Keratinocyte (primary cell): ENCODE measurements around the gene ADAMTSL1. TPM values are rescaled to one million over a fixed set of nuclear protein-coding genes. Genes with fewer than 3 reads are reported as not detected.

Source experiments
- DNase-seq: peaks from one replicate; pipeline ENCODE4 v3.0.0-alpha.2; 2011; ENCODE audit warnings: low read depth, missing footprints, low spot score
- FAIRE-seq: peaks from 2 replicates; lab custom pipeline; 2011; peaks lifted over from hg19 to GRCh38; lab: Jason Lieb, UNC
- H2AFZ ChIP-seq: 2 replicates; pipeline ENCODE4 v1.6.0; 2012; ENCODE audit warnings: low read length, control low read depth, inconsistent platforms; ENCODE audit not compliant: control insufficient read depth
- H3K27ac ChIP-seq: 2 replicates; pipeline ENCODE4 v1.5.1; 2011; ENCODE audit warnings: low read length; ENCODE audit not compliant: control insufficient read depth, insufficient read depth
- H3K27me3 ChIP-seq: 3 replicates; pipeline ENCODE4 v1.6.0; 2011; ENCODE audit warnings: low read length; ENCODE audit not compliant: control insufficient read depth, insufficient read depth; ENCODE audit errors: extremely low read depth
- H3K36me3 ChIP-seq, 2 experiments: 2 replicates in 1 of 2; 3 replicates in 1 of 2; pipeline ENCODE4 v1.5.1; 2011; ENCODE audit warnings: low read length in 2 of 2, mild to moderate bottlenecking in 1 of 2; ENCODE audit not compliant: control insufficient read depth in 2 of 2, insufficient read depth in 2 of 2; ENCODE audit errors: extremely low read depth in 1 of 2
- H3K4me1 ChIP-seq: 3 replicates; pipeline ENCODE4 v1.5.1; 2011; ENCODE audit warnings: low read length; ENCODE audit not compliant: control insufficient read depth, insufficient read depth; ENCODE audit errors: extremely low read depth
- H3K4me2 ChIP-seq: 3 replicates; pipeline ENCODE4 v1.6.0; 2011; ENCODE audit warnings: low read depth, low read length; ENCODE audit not compliant: control insufficient read depth, insufficient read depth; ENCODE audit errors: extremely low read depth
- H3K4me3 ChIP-seq, 3 experiments: fragments of 200-600 bp in 1 of 3; sonication (generic) in 1 of 3; 2 replicates in 2 of 3; 3 replicates in 1 of 3; pipeline ENCODE4 v1.5.1; 2011 to 2016; ENCODE audit warnings: low read length in 3 of 3, mild to moderate bottlenecking in 3 of 3, control low read depth in 2 of 3, inconsistent platforms in 1 of 3, low read depth in 1 of 3, mixed read lengths in 1 of 3, mixed run types in 1 of 3, moderate library complexity in 1 of 3; ENCODE audit not compliant: control insufficient read depth in 2 of 3, insufficient read depth in 2 of 3; ENCODE audit errors: extremely low read depth in 1 of 3
- H3K79me2 ChIP-seq: 2 replicates; pipeline ENCODE4 v1.6.0; 2012; ENCODE audit warnings: low read length; ENCODE audit not compliant: control insufficient read depth, insufficient read depth
- H3K9ac ChIP-seq: 3 replicates; pipeline ENCODE4 v1.6.0; 2011; ENCODE audit warnings: low read length; ENCODE audit not compliant: control insufficient read depth, insufficient read depth; ENCODE audit errors: extremely low read depth
- H3K9me1 ChIP-seq: 3 replicates; pipeline ENCODE4 v1.6.0; 2011; ENCODE audit warnings: low read length; ENCODE audit not compliant: control insufficient read depth, insufficient read depth; ENCODE audit errors: extremely low read depth
- H3K9me3 ChIP-seq: 2 replicates; pipeline ENCODE4 v1.5.1; 2012; ENCODE audit warnings: low read depth, low read length; ENCODE audit not compliant: control insufficient read depth
- H4K20me1 ChIP-seq: 3 replicates; pipeline ENCODE4 v1.6.0; 2011; ENCODE audit warnings: low read length; ENCODE audit not compliant: control insufficient read depth, insufficient read depth; ENCODE audit errors: extremely low read depth
- EZH2 ChIP-seq: IDR thresholded peaks from one replicate; pipeline ENCODE4 v1.6.1; 2012; ENCODE audit warnings: inconsistent platforms, mild to moderate bottlenecking, low read length, moderate library complexity
- dilution Hi-C: fragments of 300-500 bp; cut with MboI; formaldehyde crosslinking; loops from one replicate; pipeline ENCODE4 v1.7.0; 2020; ENCODE audit warnings: low sequenced_read_pairs; ENCODE audit not compliant: extremely low pct_ligation_motif_present
- polyA plus RNA-seq, 5 experiments: library from polyadenylated mRNA; depleted of rRNA in 3 of 5; stranded (reverse) in 3 of 5; stranded (forward) in 1 of 5; unstranded in 1 of 5; fragments of >200 nt; gene quantifications; 1 replicate in 1 of 5; 2 replicates in 3 of 5; 3 replicates in 1 of 5; pipeline versions ENCODE4 v1.2.1 to v1.2.3, GENCODE V29; 2011 to 2012; ENCODE audit warnings: missing spikeins in 2 of 5, low read depth in 1 of 5, low replicate concordance in 1 of 5
- TF ChIP-seq, protein P1 (sequence below), 3 experiments: IDR thresholded peaks in 1 of 3; conservative IDR thresholded peaks in 1 of 3; optimal IDR thresholded peaks in 1 of 3; 2 replicates in 2 of 3; 3 replicates in 1 of 3; pipeline versions ENCODE3 to v1.5.1; 2011; ENCODE audit warnings: low read length in 3 of 3, mild to moderate bottlenecking in 3 of 3, moderate library complexity in 2 of 3, control low read depth in 1 of 3, inconsistent platforms in 1 of 3; ENCODE audit not compliant: insufficient read depth in 2 of 3; ENCODE audit errors: extremely low read depth in 1 of 3

ADAMTSL1 gene
- polyA plus RNA-seq, 1 donor (not counting 4 experiments of a cell fraction or from before 2014, with no cell fraction given): 1.1 TPM

DNA sequence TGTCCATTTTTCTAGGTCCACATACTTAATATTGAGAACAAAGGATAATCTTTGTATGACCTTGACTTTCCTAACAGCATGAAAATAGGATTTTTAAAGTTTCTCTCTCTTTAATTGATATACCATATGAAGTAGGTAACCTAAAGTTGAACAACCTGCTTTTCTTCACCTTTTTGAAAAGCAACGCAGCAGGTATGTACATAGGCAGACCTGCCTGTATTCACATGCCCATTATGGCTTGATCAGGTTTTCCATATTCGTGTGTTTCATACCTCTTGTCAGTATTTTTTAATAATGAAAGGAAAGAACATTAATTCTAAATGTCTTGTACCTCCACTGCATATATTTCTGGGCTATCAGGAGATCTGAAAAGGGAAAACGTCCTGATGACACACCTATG lies 1.5 kb upstream of the ADAMTSL1 start:
- dilution Hi-C loops: no loop called here
- Histone ChIP-seq H3K4me2 (peak overlapping the region; percentile 41), H3K9ac (no peak overlapping the region), H3K79me2 (no peaks in the 10 kb centered on the region), H3K27ac (no peak overlapping the region), H3K4me1 (peaks cover 21% of the 10 kb centered on the region), H3K4me3 (peak overlapping the region in 1 of 3 experiments; percentile 24), H2AFZ (peak overlapping the region; percentile 70), H3K9me3 (no peaks in the 10 kb centered on the region), H4K20me1 (no peaks in the 10 kb centered on the region), H3K36me3 (no peaks in the 10 kb centered on the region), H3K27me3 (no peaks in the 10 kb centered on the region), H3K9me1 (no peaks in the 10 kb centered on the region)
- TF ChIP-seq, protein P1, sequence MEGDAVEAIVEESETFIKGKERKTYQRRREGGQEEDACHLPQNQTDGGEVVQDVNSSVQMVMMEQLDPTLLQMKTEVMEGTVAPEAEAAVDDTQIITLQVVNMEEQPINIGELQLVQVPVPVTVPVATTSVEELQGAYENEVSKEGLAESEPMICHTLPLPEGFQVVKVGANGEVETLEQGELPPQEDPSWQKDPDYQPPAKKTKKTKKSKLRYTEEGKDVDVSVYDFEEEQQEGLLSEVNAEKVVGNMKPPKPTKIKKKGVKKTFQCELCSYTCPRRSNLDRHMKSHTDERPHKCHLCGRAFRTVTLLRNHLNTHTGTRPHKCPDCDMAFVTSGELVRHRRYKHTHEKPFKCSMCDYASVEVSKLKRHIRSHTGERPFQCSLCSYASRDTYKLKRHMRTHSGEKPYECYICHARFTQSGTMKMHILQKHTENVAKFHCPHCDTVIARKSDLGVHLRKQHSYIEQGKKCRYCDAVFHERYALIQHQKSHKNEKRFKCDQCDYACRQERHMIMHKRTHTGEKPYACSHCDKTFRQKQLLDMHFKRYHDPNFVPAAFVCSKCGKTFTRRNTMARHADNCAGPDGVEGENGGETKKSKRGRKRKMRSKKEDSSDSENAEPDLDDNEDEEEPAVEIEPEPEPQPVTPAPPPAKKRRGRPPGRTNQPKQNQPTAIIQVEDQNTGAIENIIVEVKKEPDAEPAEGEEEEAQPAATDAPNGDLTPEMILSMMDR (optimal IDR thresholded peaks at IDR 0.05 in 1 of 3, IDR thresholded peaks at IDR 0.05 in 1 of 3, conservative IDR thresholded peaks at IDR 0.05 in 1 of 3; ENCODE audit: extremely low read depth in 1 of 3, insufficient read depth in 2 of 3, low read length in 3 of 3): no peak
- TF ChIP-seq EZH2: no peak
- DNase-seq (no peak), FAIRE-seq (no peak)

- H3K4me2 ChIP-seq: peak overlapping the region; percentile 41
- no peak overlapping the region for H3K27ac ChIP-seq
- H3K9me1 ChIP-seq: no peaks in the 10 kb centered on the region
- H2AFZ ChIP-seq: peak overlapping the region; percentile 70
- H3K9ac ChIP-seq: no peak overlapping the region
- H3K79me2 ChIP-seq: no peaks in the 10 kb centered on the region
- H3K9me3 ChIP-seq: no peaks in the 10 kb centered on the region
- no peaks in the 10 kb centered on the region for H3K36me3 ChIP-seq
- TF ChIP-seq, protein P1 (optimal IDR thresholded peaks at IDR 0.05 in 1 of 3, IDR thresholded peaks at IDR 0.05 in 1 of 3, conservative IDR thresholded peaks at IDR 0.05 in 1 of 3; ENCODE audit: extremely low read depth in 1 of 3, insufficient read depth in 2 of 3, low read length in 3 of 3): no peak
- no peak for TF ChIP-seq EZH2
- DNase-seq: no peak
- no peaks in the 10 kb centered on the region for H4K20me1 ChIP-seq
- peak overlapping the region in 1 of 3 experiments; percentile 24 for H3K4me3 ChIP-seq
- H3K4me1 ChIP-seq: peaks cover 21% of the 10 kb centered on the region
- peak; percentile 41 for FAIRE-seq
- dilution Hi-C loops: no loop called here
- no peaks in the 10 kb centered on the region for H3K27me3 ChIP-seq
Observed at GRCh38 chr9:18472841-18473251, 1.1 kb upstream of the ADAMTSL1 start.
